ENCODE results near the gene IRF2. TPM values are rescaled to one million over a fixed set of nuclear protein-coding genes. Genes with fewer than 3 reads are reported as not detected.

IRF2 gene
- total and polyA plus RNA-seq, 7 donors, result 6.7 to 28.9 (median 16.8) TPM

DNA sequence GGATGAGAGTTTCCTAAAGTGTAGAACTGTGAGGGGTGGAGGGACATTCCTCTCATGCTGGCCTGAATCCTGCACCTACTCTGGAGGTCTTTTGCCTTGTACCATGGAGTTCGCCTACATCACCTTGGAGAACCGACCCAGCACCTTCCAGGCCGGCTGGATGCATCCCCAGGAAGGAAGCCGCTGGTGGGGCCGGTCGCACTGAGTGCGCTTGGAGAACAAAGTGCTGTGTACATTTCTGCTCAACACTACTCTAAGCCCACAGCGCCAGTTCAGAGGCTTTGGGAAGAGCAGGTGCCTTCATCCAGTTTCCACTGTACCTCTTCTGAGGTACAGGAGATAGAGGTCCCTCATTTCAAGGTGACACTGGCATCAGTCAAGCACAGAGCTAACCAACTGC lies 15.4 kb upstream of the IRF2 start:
- no peaks in the 10 kb centered on the region for H3K9me3 ChIP-seq
- no peaks in the 10 kb centered on the region for H3K4me1 ChIP-seq
- ATAC-seq (no peak), DNase-seq (no peak)
- no peak overlapping the region for H3K27ac ChIP-seq
- TF ChIP-seq, protein P1, sequence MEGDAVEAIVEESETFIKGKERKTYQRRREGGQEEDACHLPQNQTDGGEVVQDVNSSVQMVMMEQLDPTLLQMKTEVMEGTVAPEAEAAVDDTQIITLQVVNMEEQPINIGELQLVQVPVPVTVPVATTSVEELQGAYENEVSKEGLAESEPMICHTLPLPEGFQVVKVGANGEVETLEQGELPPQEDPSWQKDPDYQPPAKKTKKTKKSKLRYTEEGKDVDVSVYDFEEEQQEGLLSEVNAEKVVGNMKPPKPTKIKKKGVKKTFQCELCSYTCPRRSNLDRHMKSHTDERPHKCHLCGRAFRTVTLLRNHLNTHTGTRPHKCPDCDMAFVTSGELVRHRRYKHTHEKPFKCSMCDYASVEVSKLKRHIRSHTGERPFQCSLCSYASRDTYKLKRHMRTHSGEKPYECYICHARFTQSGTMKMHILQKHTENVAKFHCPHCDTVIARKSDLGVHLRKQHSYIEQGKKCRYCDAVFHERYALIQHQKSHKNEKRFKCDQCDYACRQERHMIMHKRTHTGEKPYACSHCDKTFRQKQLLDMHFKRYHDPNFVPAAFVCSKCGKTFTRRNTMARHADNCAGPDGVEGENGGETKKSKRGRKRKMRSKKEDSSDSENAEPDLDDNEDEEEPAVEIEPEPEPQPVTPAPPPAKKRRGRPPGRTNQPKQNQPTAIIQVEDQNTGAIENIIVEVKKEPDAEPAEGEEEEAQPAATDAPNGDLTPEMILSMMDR (IDR thresholded peaks at IDR 0.05), result no peak
- H3K36me3 ChIP-seq (ENCODE audit: insufficient read depth in 1 of 2, low read depth in 1 of 2), result no peaks in the 10 kb centered on the region
- H3K4me3 ChIP-seq, result no peak overlapping the region
- intact Hi-C loops (cut with DNase I), result loop anchor here in 1 of 2 donors (10.0 kb wide), 1 partner anchor 775 kb away; no protein-coding TSS in a partner anchor
- WGBS, 3 donors, result 82 to 93% (median 87%) methylated on average over 8 of the region's 8 CpGs
- H3K27me3 ChIP-seq (ENCODE audit: insufficient read depth in 3 of 3, low read length in 2 of 3), result no peaks in the 10 kb centered on the region

DNA sequence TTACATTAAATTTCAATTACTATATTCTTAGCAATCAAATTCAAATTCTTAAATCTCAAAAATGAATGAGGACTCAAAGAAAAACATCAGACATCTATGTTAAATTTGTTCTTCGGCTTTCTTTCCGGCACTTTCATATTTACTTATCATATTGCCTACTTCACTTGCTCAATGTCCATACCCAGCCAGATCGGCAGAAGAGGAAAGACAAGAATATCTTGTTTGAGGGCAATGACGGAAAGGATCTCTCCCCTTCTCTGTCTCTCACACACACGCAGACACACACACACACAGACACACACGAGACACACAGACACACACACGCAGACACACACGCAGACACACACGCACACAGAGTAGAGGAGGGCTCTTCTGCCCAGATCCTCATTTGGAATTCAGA lies 13.2 kb upstream of the IRF2 start:
- Histone ChIP-seq H3K4me1 (no peaks in the 10 kb centered on the region), H3K27ac (no peak overlapping the region), H3K36me3 (ENCODE audit: insufficient read depth in 1 of 2, low read depth in 1 of 2) (no peaks in the 10 kb centered on the region), H3K27me3 (ENCODE audit: insufficient read depth in 3 of 3, low read length in 2 of 3) (no peaks in the 10 kb centered on the region), H3K9me3 (no peaks in the 10 kb centered on the region), H3K4me3 (no peak overlapping the region)
- WGBS, 3 donors, result 89 to 91% (median 89%) methylated on average over 9 of the region's 9 CpGs
- DNase-seq (no peak), ATAC-seq (no peak)
- intact Hi-C loops (cut with DNase I), result no loop called here
- TF ChIP-seq, protein P1 (IDR thresholded peaks at IDR 0.05), result no peak

DNA sequence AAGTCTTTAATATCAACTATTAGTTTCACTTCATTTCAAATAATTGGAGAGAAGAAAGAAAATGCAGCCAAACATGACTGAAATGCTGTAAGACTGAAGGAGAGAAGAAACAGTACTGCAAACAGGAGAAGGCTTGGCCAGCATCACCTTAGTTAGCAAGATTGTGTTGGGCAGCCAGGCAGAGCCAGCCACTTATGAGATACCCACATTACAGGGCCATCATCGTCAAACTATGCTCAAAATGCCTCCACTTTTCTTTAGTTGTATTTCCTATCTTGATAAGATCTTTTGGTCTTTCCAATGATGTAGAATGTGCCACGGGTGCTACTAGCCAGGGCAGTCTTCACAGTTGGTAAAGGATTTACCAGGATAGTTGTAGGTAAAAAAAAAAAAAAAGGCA lies 10.9 kb upstream of the IRF2 start:
- WGBS, 3 donors, result 84 to 93% (median 91%) methylated on average over 2 of the region's 2 CpGs
- Histone ChIP-seq H3K27me3 (ENCODE audit: insufficient read depth in 3 of 3, low read length in 2 of 3) (no peaks in the 10 kb centered on the region), H3K9me3 (no peaks in the 10 kb centered on the region), H3K27ac (no peak overlapping the region), H3K4me1 (no peaks in the 10 kb centered on the region), H3K4me3 (no peak overlapping the region), H3K36me3 (ENCODE audit: insufficient read depth in 1 of 2, low read depth in 1 of 2) (no peaks in the 10 kb centered on the region)
- DNase-seq (no peak), ATAC-seq (no peak)
- TF ChIP-seq, protein P1 (IDR thresholded peaks at IDR 0.05), result no peak
- intact Hi-C loops (cut with DNase I), result no loop called here

DNA sequence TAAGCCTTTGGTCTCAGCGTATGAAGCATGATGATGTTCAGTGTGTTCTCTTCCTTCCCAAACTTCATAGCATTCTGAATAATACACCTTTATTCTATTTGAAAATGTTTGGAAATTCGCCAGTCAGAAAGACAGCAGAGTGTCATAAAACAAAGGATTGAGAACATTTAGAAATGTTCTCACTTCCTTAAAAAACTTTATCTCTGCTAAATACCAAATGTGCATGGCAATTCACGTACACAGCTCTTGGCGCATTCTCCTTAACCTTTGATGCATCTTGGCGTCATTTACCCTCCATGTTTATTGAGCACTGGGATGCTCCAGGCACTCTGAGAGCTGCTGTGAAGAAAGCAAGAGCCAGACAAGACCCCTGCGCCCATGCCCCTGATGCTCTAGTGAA lies 7.2 kb upstream of the IRF2 start:
- no peaks in the 10 kb centered on the region for H3K36me3 ChIP-seq (ENCODE audit: insufficient read depth in 1 of 2, low read depth in 1 of 2)
- no peak for DNase-seq
- H3K27me3 ChIP-seq (ENCODE audit: insufficient read depth in 3 of 3, low read length in 2 of 3), result no peaks in the 10 kb centered on the region
- intact Hi-C loops (cut with DNase I), result no loop called here
- H3K4me1 ChIP-seq, result peaks cover 13% of the 10 kb centered on the region
- no peak overlapping the region for H3K4me3 ChIP-seq
- WGBS, 3 donors, result 87 to 90% (median 89%) methylated on average over 6 of the region's 6 CpGs
- no peaks in the 10 kb centered on the region for H3K9me3 ChIP-seq
- ATAC-seq, result no peak
- TF ChIP-seq, protein P1 (IDR thresholded peaks at IDR 0.05), result no peak
- no peak overlapping the region for H3K27ac ChIP-seq

DNA sequence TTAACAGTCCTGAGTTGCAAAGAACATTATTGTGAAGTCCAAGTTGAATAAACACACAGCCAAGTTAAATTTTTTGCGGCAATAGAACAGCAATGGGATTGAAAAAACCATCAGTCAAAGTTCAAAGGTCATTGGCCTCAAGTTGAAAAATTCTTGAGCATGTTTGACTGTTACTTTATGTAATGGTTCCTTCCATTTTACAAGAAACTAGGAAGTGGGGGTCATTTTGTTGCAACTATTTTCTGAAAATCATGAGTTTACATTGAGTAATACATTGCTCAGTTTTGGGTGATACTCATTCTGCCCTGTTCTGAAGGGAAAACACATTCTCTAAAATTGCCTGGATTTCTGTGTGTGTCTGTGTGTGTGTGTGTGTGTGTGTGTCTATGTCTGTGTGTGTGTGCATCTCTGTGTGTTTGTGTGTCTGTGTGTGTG lies 5.2 kb upstream of the IRF2 start:
- Histone ChIP-seq H3K36me3 (ENCODE audit: insufficient read depth in 1 of 2, low read depth in 1 of 2) (no peaks in the 10 kb centered on the region), H3K4me1 (peaks cover 24% of the 10 kb centered on the region), H3K27ac (no peak overlapping the region), H3K9me3 (no peaks in the 10 kb centered on the region), H3K27me3 (ENCODE audit: insufficient read depth in 3 of 3, low read length in 2 of 3) (no peaks in the 10 kb centered on the region), H3K4me3 (no peak overlapping the region)
- 56 to 86% (median 61%) methylated on average over 1 of the region's 1 CpG for WGBS, 3 donors
- TF ChIP-seq, protein P1 (IDR thresholded peaks at IDR 0.05), result no peak
- intact Hi-C loops (cut with DNase I), result loop anchor here (10.0 kb wide), 2 partner anchors 165 to 345 kb away; partner anchors contain the start of genes ACSL1 (in 1 of the 2), CASP3 (in 1 of the 2) and PRIMPOL (in 1 of the 2)
- DNase-seq, result no peak
- no peak for ATAC-seq

Data from psoas muscle (tissue), 8 donors.